Central memory CD8-positive, alpha-beta T cell (primary cell): ENCODE data around the gene CACNA2D4.

Experiments
- ATAC-seq: fragments of 150-1000 bp; cut with Tn5 transposase; replicated peaks from 2 replicates; pipeline ENCODE4 v1.10.0; 2022; ENCODE audit warnings: mild to moderate bottlenecking, moderate FRiP score, moderate number of reproducible peaks; ENCODE audit not compliant: poor library complexity, severe bottlenecking; ENCODE audit errors: extremely low read depth
- DNase-seq, 2 donors: peaks; one replicate each; pipeline ENCODE4 v3.0.0; 2021; ENCODE audit warnings: low spot score in 2 of 2
- H3K27ac Mint-ChIP-seq: one replicate; pipeline ENCODE4 v1.8.0; 2022; ENCODE audit warnings: low read depth, mild to moderate bottlenecking, moderate library complexity, mixed read lengths
- H3K27me3 Mint-ChIP-seq: one replicate; pipeline ENCODE4 v1.8.0; 2022; ENCODE audit warnings: mixed read lengths
- H3K36me3 Mint-ChIP-seq: one replicate; pipeline ENCODE4 v1.8.0; 2022; ENCODE audit warnings: mild to moderate bottlenecking, moderate library complexity, mixed read lengths; ENCODE audit not compliant: insufficient read depth
- H3K4me1 Mint-ChIP-seq: one replicate; pipeline ENCODE4 v1.8.0; 2022; ENCODE audit warnings: mixed read lengths
- H3K4me3 Mint-ChIP-seq: one replicate; pipeline ENCODE4 v1.8.0; 2022; ENCODE audit warnings: mild to moderate bottlenecking, moderate library complexity, mixed read lengths
- H3K9me3 Mint-ChIP-seq: one replicate; pipeline ENCODE4 v1.8.0; 2022; ENCODE audit warnings: mixed read lengths

CACNA2D4 gene

GRCh38 chr12:1832801-1833595 lies 85.5 kb downstream of the CACNA2D4 start:
- no peak for DNase-seq
- H3K27me3 Mint-ChIP-seq: peaks cover 63% of the 10 kb centered on the region
- peaks cover 2% of the 10 kb centered on the region for H3K36me3 Mint-ChIP-seq
- no peaks in the 10 kb centered on the region for H3K9me3 Mint-ChIP-seq
- H3K4me3 Mint-ChIP-seq: no peak overlapping the region
- H3K27ac Mint-ChIP-seq: no peak overlapping the region
- H3K4me1 Mint-ChIP-seq: no peaks in the 10 kb centered on the region
- ATAC-seq: no peak

GRCh38 chr12:1830981-1831963 lies 87.2 kb downstream of the CACNA2D4 start:
- DNase-seq: no peak
- Mint-ChIP-seq H3K9me3 (no peaks in the 10 kb centered on the region), H3K27me3 (peaks cover 63% of the 10 kb centered on the region), H3K27ac (no peak overlapping the region), H3K4me1 (no peaks in the 10 kb centered on the region), H3K36me3 (peaks cover 2% of the 10 kb centered on the region), H3K4me3 (no peak overlapping the region)
- no peak for ATAC-seq

GRCh38 chr12:1830401-1830845 lies 88.0 kb downstream of the CACNA2D4 start:
- H3K36me3 Mint-ChIP-seq: peaks cover 2% of the 10 kb centered on the region
- no peaks in the 10 kb centered on the region for H3K4me1 Mint-ChIP-seq
- no peak overlapping the region for H3K4me3 Mint-ChIP-seq
- DNase-seq (no peak), ATAC-seq (no peak)
- no peaks in the 10 kb centered on the region for H3K9me3 Mint-ChIP-seq
- peaks cover 60% of the 10 kb centered on the region for H3K27me3 Mint-ChIP-seq
- no peak overlapping the region for H3K27ac Mint-ChIP-seq

- Mint-ChIP-seq H3K9me3 (no peaks in the 10 kb centered on the region), H3K27me3 (peaks cover 52% of the 10 kb centered on the region), H3K4me1 (no peaks in the 10 kb centered on the region), H3K27ac (no peak overlapping the region), H3K36me3 (peaks cover 2% of the 10 kb centered on the region), H3K4me3 (no peak overlapping the region)
- ATAC-seq: no peak
- no peak for DNase-seq
Measured at GRCh38 chr12:1829306-1829900, 89.0 kb downstream of the CACNA2D4 start.

- peaks cover 47% of the 10 kb centered on the region for H3K27me3 Mint-ChIP-seq
- no peak for ATAC-seq
Measured at GRCh38 chr12:1828856-1829255, 89.6 kb downstream of the CACNA2D4 start.

GRCh38 chr12:1827826-1828805 lies 90.3 kb downstream of the CACNA2D4 start:
- Mint-ChIP-seq H3K27me3 (peaks cover 44% of the 10 kb centered on the region), H3K4me1 (no peaks in the 10 kb centered on the region), H3K4me3 (no peak overlapping the region), H3K9me3 (no peaks in the 10 kb centered on the region), H3K27ac (no peak overlapping the region), H3K36me3 (peaks cover 2% of the 10 kb centered on the region)
- no peak for DNase-seq
- no peak for ATAC-seq

More at GRCh38 chr12:1828856-1829255, 89.6 kb downstream of the CACNA2D4 start:
- Mint-ChIP-seq H3K9me3 (no peaks in the 10 kb centered on the region), H3K36me3 (peaks cover 2% of the 10 kb centered on the region), H3K27ac (no peak overlapping the region), H3K4me3 (no peak overlapping the region), H3K4me1 (no peaks in the 10 kb centered on the region)
- DNase-seq: no peak

- DNase-seq: no peak
- Mint-ChIP-seq H3K36me3 (peaks cover 2% of the 10 kb centered on the region), H3K4me3 (no peak overlapping the region), H3K9me3 (no peaks in the 10 kb centered on the region), H3K27me3 (peaks cover 48% of the 10 kb centered on the region), H3K4me1 (no peaks in the 10 kb centered on the region), H3K27ac (no peak overlapping the region)
- no peak for ATAC-seq
Measured at GRCh38 chr12:1826867-1827705, 91.4 kb downstream of the CACNA2D4 start.

GRCh38 chr12:1826401-1826800 lies 92.1 kb downstream of the CACNA2D4 start:
- Mint-ChIP-seq H3K4me1 (no peaks in the 10 kb centered on the region), H3K9me3 (no peaks in the 10 kb centered on the region), H3K27ac (no peak overlapping the region), H3K27me3 (peaks cover 48% of the 10 kb centered on the region), H3K36me3 (peaks cover 2% of the 10 kb centered on the region), H3K4me3 (no peak overlapping the region)
- no peak for DNase-seq
- ATAC-seq: no peak

GRCh38 chr12:1825382-1826102 lies 92.9 kb downstream of the CACNA2D4 start:
- no peaks in the 10 kb centered on the region for H3K9me3 Mint-ChIP-seq
- H3K36me3 Mint-ChIP-seq: no peaks in the 10 kb centered on the region
- DNase-seq (no peak), ATAC-seq (no peak)
- peaks cover 1% of the 10 kb centered on the region for H3K4me1 Mint-ChIP-seq
- H3K27me3 Mint-ChIP-seq: peaks cover 48% of the 10 kb centered on the region
- H3K27ac Mint-ChIP-seq: no peak overlapping the region
- H3K4me3 Mint-ChIP-seq: no peak overlapping the region

- no peak for DNase-seq
- H3K27ac Mint-ChIP-seq: no peak overlapping the region
- ATAC-seq: no peak
- H3K4me1 Mint-ChIP-seq: peaks cover 5% of the 10 kb centered on the region
- H3K4me3 Mint-ChIP-seq: no peak overlapping the region
- H3K27me3 Mint-ChIP-seq: peaks cover 51% of the 10 kb centered on the region
- no peaks in the 10 kb centered on the region for H3K36me3 Mint-ChIP-seq
- no peaks in the 10 kb centered on the region for H3K9me3 Mint-ChIP-seq
Measured at GRCh38 chr12:1823237-1823636, 95.2 kb downstream of the CACNA2D4 start.
